Measurements from ENCODE around the gene MEGF8.

GRCh38 chr19:42397263-42398166 is 72.1 kb downstream of the MEGF8 start:
- TF ChIP-seq POLR2AphosphoS5 (IDR thresholded peaks at IDR 0.05; ENCODE audit: low read depth, low read length) (no peak), TAF1 (IDR thresholded peaks at IDR 0.05; ENCODE audit: borderline replicate concordance, low read depth, low read length) (no peak), POLR2A (IDR thresholded peaks at IDR 0.05; ENCODE audit: low read depth, low read length) (no peak)
